Stimulated activated naive CD4-positive, alpha-beta T cell (primary cell): ENCODE data around the gene IL22RA1.

Experiments used
- DNase-seq, 6 experiments: peaks; one replicate each; lab custom pipeline; 2025; lab: John Stamatoyannopoulos, UW

The IL22RA1 gene

GRCh38 chr1:24165500-24165899 is 22.6 kb upstream of the IL22RA1 start:
- DNase-seq, result no peak

GRCh38 chr1:24164004-24164403 is 21.1 kb upstream of the IL22RA1 start:
- no peak for DNase-seq

- DNase-seq, result no peak
Measured at GRCh38 chr1:24162201-24162600, 19.3 kb upstream of the IL22RA1 start.

GRCh38 chr1:24161270-24161669 is 18.3 kb upstream of the IL22RA1 start:
- DNase-seq, result no peak

- no peak for DNase-seq
Measured at GRCh38 chr1:24159366-24159765, 16.4 kb upstream of the IL22RA1 start.

GRCh38 chr1:24157918-24158481 is 15.1 kb upstream of the IL22RA1 start:
- DNase-seq, result no peak

GRCh38 chr1:24156542-24157260 is 13.8 kb upstream of the IL22RA1 start:
- no peak for DNase-seq

GRCh38 chr1:24155011-24155782 is 12.3 kb upstream of the IL22RA1 start:
- no peak for DNase-seq

- DNase-seq, result no peak
Measured at GRCh38 chr1:24154215-24154614, 11.3 kb upstream of the IL22RA1 start.

- DNase-seq, result no peak
Measured at GRCh38 chr1:24152631-24153494, 9.9 kb upstream of the IL22RA1 start.

GRCh38 chr1:24151175-24151533 is 8.2 kb upstream of the IL22RA1 start:
- DNase-seq, result peak in 2 of 6 experiments; percentile 13 to 32

GRCh38 chr1:24150234-24151174 is 7.6 kb upstream of the IL22RA1 start:
- peak; percentile 55 to 87 (median 78) for DNase-seq

- DNase-seq, result no peak
Measured at GRCh38 chr1:24149866-24150233, 6.9 kb upstream of the IL22RA1 start.

GRCh38 chr1:24147816-24148215 is 4.9 kb upstream of the IL22RA1 start:
- no peak for DNase-seq

- no peak for DNase-seq
Measured at GRCh38 chr1:24147194-24147593, 4.3 kb upstream of the IL22RA1 start.

GRCh38 chr1:24141311-24141997 is 1.5 kb downstream of the IL22RA1 start:
- no peak for DNase-seq

- DNase-seq, result no peak
Measured at GRCh38 chr1:24140741-24141181, 2.2 kb downstream of the IL22RA1 start.

GRCh38 chr1:24139841-24140425 is 3.0 kb downstream of the IL22RA1 start:
- DNase-seq, result no peak

GRCh38 chr1:24139222-24139489 is 3.8 kb downstream of the IL22RA1 start:
- DNase-seq, result no peak

- DNase-seq, result no peak
Measured at GRCh38 chr1:24138476-24139221, 4.3 kb downstream of the IL22RA1 start.
